GM19351 (cell line): ENCODE data around the gene PIEZO2.
A peak's percentile ranks its signal among the peaks of the same experiment; 100 is the strongest.
"Not testable (repeated sequence)": the region's sequence is repeated elsewhere in the genome, so short reads cannot be mapped to it uniquely, and the experiment has no call there.

ENCODE experiments used
- ATAC-seq: cut with Tn5 transposase; IDR thresholded peaks from one replicate; pipeline ENCODE4 v1.9.1; 2021; ENCODE audit warnings: mild to moderate bottlenecking, moderate library complexity; ENCODE audit not compliant: unreplicated experiment

Gene PIEZO2

DNA sequence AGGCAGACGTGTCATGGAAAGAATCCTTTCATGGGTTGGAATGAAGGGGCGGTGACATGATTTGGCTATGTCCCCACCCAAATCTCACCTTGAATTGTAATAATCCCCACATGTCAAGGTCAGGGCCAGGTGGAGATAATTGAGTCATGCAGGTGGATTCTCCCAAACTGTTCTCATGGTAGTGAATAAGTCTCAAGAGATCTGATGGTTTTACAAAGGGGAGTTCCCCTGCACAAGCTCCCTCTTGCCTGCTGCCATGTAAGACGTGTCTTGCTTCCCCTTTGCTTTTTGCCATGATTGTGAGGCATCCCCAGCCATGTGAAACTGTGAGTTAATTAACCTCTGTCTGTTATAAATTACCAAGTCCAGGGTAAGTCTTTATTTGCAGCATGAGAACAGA lies 215.7 kb downstream of the PIEZO2 start:
- ATAC-seq: not testable (repeated sequence)

DNA sequence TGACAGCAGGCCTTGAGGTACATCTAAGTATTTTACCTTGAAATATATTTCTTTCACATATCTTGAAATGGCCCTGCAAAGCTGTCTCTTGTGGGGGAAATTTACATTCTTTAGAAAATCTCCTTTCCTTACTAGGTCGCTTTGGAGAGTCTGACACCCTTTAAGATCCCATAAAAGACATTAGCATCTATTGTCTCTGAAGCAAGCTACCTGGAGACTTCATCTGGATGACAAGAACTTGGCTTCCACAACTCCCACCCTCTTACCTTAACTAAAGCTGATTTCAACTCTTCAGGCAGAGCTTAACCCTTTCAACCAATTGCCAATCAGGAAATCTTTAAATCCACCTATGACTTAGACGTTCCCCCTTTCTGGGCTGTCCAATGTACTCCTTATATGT lies 219.3 kb downstream of the PIEZO2 start:
- no peak for ATAC-seq

DNA sequence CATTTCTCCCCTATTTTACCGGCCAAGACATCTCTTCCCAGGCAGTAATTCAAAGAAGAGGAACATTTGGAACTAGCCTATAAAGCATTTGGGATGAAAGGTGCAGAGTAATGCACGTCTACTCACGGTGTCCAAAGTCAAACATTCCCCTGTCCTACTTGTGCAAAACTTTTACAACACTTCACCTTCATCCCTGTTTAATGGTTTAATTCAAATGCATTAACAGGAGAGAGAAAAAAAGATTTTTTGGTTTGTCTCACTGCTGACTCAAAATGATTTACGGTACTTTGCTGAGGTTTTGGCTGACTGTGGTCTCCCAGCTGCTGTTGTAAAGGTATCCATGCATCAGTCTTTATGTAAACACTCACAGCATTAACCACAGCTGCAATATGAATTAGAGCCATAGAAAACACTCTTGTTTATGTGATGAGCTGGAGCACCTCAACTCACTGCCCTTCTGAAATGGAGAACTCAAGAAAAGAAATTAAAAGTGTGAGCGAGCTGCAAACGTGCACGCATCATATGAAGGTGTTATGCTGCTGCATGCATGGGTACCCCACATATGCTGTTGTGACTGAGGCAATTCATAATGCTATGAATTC lies 220.5 kb downstream of the PIEZO2 start:
- peak; percentile 72 for ATAC-seq

- ATAC-seq: peak; percentile 51
These were observed 221.2 kb downstream of the PIEZO2 start for GRCh38 chr18:10928011-10928771.

GRCh38 chr18:10927286-10927992 lies 221.9 kb downstream of the PIEZO2 start:
- ATAC-seq: no peak

DNA sequence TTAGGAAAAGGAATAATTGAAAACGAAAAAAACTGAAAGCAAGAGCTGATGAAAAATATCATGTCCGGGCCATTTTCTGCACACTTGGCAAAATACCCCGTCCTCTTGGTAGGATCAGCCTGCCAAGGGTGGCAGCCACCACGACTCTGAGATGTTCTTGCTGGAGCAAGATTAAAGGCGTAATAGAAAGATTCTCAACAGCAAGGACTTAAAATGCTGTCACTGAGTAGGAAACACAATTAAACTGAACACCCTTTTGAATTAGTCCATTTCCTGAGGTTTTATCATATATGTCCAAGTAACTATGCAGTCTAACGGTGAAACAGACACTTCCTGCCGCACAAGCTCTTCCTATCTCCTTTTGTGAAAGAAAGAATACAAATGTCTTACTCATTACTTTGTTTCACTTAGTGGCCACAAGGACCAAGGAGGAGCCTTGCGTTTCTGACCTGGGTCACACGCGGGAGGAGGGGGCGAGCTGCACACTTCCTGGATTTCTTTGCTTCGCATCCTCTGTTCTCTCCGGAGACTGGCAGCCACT lies 222.7 kb downstream of the PIEZO2 start:
- no peak for ATAC-seq

DNA sequence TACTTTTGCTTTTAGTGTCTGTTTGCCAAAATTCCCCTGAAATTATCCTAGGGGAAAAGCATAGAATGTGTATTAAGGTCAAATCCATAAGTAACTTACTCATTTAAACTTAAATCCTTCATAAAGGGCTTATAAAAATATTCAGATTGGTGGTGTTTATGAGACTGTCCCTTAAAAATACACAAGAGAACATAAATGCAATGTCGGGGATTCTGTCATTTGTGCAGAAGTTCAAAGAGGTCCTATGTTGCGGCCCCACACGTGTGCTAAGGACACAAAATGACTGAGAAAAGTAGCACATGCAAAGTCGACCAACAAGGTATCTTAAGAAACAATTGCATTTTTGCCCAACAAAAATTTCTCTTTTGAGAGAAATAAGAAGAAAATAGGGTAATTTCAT lies 225.1 kb downstream of the PIEZO2 start:
- ATAC-seq: no peak

- no peak for ATAC-seq
These were observed 225.8 kb downstream of the PIEZO2 start for GRCh38 chr18:10923551-10924070.

DNA sequence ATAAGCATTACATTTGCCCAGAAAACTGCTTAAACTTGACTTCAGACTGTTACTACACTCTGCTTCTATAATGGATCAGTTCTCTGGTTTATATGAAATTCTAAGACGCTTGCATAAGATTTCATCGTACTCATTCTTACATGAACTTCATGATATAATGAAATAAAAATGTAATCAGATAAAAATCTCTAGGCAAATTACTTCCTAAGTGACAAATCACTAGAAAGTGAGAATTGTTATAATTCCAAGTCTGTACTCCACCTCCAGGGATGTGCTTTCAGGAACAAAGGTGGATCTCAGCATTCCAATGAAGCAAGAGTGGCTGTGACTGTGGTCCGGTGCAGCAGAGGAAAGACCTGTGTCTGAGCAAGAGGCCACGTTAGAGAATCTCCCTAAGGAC lies 226.2 kb downstream of the PIEZO2 start:
- no peak for ATAC-seq

GRCh38 chr18:10922712-10923111 lies 226.7 kb downstream of the PIEZO2 start:
- ATAC-seq: not testable (repeated sequence)

DNA sequence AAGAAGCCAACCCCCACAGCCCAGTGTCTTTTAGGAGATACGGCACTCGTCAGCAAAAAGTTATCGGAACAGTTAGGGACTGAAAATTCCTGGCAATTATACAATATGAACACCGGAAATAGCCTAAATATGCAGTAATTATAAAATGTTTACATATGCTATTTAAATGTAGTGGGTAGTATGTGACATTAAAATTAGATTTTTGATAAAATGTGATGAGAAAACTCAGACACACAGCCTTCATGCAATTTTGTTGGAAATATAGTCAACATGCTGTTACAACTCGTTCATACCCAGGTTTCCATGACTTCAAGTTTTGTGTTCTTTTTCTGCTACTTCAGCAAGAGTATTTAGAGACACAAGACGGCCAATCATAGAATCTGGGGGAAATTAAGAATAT lies 229.1 kb downstream of the PIEZO2 start:
- ATAC-seq: not testable (repeated sequence)

DNA sequence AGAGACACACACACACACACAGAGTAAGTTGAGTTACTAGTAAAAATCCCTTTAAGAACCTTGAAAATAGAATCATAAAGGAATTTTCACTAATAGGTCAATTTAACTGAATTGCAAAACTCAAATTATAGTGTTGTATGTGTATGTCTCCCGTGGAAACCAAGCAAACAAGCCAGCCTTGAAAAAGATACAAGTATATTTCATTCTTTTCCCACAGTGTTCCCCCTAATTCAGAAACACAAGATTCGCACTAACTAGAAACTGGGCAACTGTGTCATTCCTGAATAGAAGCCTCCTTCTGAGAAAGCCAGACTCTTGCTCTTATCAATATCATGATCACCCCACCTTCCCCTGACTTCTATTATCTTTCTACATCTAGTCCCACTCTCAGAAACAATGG lies 229.5 kb downstream of the PIEZO2 start:
- ATAC-seq: no peak

DNA sequence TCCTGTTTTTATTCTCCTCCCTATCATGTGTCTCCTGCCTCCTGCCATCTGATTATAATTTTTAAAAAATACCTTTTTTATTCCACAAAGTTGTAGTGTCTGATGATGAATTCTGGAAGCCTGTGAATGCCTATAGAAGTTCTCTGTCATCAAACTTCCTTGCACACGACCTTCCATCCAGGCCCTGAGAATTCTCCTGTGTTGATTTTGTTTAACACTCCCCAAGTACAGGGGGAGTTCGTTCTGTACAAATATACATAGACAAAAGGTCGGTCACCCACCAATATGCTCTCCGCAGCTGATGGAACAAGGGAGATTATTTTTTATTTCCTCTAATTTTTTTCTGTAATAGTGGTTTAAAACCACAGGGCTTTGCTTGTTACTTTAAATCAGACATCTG lies 232.5 kb downstream of the PIEZO2 start:
- no peak for ATAC-seq

DNA sequence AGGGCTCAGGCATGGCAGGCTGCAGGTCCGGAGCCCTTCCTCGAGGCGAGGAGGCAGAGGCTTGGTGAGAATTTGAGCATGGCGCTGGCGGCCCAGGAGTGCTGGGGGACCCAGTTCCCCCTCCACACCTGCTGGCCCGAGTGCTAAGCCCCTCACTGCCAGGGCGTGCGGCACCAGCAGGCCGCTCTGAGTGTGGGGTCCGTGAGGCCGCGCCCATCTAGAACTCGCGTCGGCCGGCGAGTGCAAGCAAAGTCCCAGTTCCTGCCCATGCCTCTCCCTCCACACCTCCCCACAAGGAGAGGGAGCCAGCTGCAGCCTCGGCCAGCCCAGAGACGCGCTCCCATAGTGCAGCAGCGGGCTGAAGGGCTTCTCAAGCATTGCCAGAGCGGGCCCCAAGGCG lies 233.0 kb downstream of the PIEZO2 start:
- no peak for ATAC-seq

DNA sequence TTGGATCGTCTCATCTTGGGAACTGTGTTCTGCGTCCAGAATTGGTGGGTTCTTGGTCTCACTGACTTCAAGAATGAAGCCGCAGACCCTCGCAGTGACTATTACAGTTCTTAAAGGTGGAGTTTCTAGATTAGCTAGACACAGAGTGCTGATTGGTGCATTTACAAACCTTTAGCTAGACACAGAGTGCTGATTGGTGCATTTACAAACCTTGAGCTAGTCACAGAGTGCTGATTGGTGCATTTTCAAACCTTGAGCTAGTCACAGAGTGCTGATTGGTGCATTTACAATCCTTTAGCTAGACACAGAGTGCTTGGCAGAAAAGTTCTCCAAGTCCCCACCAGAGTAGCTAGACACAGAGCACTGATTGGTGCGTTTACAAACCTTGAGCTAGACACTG lies 233.6 kb downstream of the PIEZO2 start:
- not testable (repeated sequence) for ATAC-seq

DNA sequence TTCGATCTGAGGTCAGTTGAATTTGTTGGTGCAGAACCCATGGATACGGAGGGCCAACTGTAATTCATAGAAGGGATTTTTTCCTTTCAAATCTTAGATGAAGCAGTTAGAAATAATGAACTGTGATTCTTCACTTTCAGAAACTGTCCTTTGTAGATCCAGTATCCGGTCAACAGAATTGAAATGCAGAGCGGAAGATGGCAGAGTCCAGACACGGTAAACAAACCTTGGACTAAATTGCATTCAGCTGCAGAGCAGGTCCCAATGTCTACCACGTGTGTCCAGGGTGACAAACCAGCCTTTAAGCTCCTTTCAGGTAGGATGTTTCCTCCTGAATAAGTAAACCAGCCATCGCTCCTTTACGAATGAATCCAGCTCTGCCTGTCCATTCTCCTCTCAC lies 234.8 kb downstream of the PIEZO2 start:
- ATAC-seq: not testable (repeated sequence)

DNA sequence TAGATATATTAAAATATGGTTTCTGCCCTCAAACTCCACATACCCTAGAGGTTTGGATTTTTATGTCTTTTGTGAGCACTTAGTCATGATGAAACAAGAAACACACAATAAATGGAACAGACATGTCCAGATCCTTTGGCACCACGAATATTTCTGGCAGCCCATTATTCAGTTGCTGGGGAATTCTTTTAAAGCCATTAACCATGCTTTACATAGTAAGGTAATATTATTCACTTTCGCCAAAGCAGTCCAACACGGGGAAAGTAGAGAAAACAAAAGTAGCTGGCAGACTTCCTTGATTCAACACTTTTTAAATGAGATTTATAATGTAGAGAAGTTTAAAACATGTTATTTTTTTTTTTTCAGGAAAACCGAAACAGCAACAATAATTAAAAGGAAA lies 235.4 kb downstream of the PIEZO2 start:
- no peak for ATAC-seq

- no peak for ATAC-seq
These were observed 236.4 kb downstream of the PIEZO2 start for GRCh38 chr18:10912790-10913545.

GRCh38 chr18:10909724-10910123 lies 239.6 kb downstream of the PIEZO2 start:
- no peak for ATAC-seq

DNA sequence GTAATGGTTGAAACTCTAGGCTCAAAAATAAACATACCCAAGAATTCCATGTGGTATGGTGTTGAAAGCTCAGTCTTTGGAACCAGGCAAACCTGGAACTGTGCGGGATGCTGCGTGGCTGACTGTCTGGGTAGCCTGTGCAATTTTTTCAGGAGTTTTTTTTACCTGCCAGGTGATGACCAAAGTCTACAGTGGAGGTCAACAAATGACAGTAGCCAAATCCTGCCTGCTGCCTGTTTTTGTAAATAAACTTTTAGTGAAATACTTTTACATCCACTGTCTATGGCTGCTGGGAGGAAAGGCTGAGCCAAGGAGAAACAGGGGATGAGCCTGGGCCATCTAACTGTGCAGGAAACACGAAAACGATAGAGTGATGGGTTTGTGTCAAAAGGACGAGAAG lies 240.6 kb downstream of the PIEZO2 start:
- no peak for ATAC-seq

DNA sequence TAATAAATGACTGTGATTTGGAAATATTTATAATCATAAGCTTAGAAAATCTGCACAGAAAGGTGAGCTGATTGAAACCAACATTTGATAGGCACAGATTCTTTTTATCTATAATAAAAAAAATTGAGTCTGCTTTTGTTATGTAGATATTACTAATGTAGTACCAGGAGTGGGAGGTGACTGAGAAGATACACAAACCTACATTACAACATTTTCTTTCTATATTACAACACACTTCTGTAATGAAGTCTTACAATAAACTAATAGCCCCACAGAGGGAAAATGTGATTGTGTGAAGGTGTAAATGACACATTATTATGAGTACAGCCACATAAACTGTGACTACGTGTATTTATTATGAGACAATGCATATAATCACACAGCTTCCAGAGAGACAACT lies 241.6 kb downstream of the PIEZO2 start:
- ATAC-seq: no peak
